Ascending aorta (tissue), 2 donors: ENCODE data around the gene TENT5C. TPM values are rescaled to one million over a fixed set of nuclear protein-coding genes. Genes with fewer than 3 reads are reported as not detected.

ENCODE experiments used
- DNase-seq, 2 donors: peaks; one replicate each; pipeline ENCODE4 v3.0.0-alpha.2; 2019; ENCODE audit warnings: low spot score in 2 of 2
- H3K27ac ChIP-seq, 2 donors: fragments of 200-600 bp; sonication (generic); one replicate each; pipeline ENCODE4 v1.5.1; 2016 to 2017; ENCODE audit warnings: mild to moderate bottlenecking in 1 of 2
- H3K27me3 ChIP-seq: fragments of 200-600 bp; sonication (generic); one replicate; pipeline ENCODE4 v1.5.1; 2017
- H3K36me3 ChIP-seq, 2 donors: fragments of 200-600 bp; sonication (generic); one replicate each; pipeline ENCODE4 v1.5.1; 2016
- H3K4me1 ChIP-seq, 2 donors: fragments of 200-600 bp; sonication (generic); one replicate each; pipeline ENCODE4 v1.5.1; 2016 to 2017; ENCODE audit warnings: mild to moderate bottlenecking in 1 of 2
- H3K4me3 ChIP-seq, 2 donors: fragments of 200-600 bp; sonication (generic); one replicate each; pipeline ENCODE4 v1.5.1; 2016 to 2017; ENCODE audit warnings: mild to moderate bottlenecking in 1 of 2
- H3K9me3 ChIP-seq, 2 donors: fragments of 200-600 bp; sonication (generic); one replicate each; pipeline ENCODE4 v1.5.1; 2016
- intact Hi-C: fragments of 100-400 bp; cut with DNase I; formaldehyde crosslinking; loops from one replicate; pipeline ENCODE4 v1.15.1; 2023
- total RNA-seq: library from RNA; depleted of rRNA; stranded (reverse); fragments of >200 nt; gene quantifications from one replicate; pipeline ENCODE4 v1.1.0, GENCODE V29; 2016
- TF ChIP-seq, protein P1 (sequence below), 3 experiments: fragments of 200-600 bp in 2 of 3; fragments of 450-650 bp in 1 of 3; sonication (generic) in 2 of 3; IDR thresholded peaks; one replicate each; pipeline ENCODE4 v1.5.1; 2016 to 2019; ENCODE audit warnings: antibody characterized with exemption in 3 of 3, mild to moderate bottlenecking in 1 of 3, moderate library complexity in 1 of 3

TENT5C gene
- total RNA-seq, 1 donor from 2014 or later, result 0.32 TPM

DNA sequence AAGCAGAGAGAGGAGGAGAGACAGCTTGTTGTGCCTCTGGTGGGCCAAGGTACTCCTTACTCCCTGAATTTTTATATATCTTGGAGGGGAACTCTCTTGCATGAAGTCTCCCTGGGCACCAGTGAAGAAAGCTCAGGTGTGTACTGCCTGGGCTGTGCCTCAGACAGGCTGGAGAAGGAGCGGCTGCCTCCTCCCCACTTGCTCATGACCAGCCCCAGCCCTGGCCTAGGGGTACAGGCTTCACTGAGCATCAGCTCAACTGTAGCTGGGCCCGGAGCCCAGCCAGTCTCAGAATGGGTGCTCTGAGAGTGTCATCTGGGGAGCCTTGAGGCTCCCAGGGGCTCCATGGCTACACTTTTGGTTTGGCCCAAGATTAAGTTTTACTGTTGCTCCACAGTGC lies 44.8 kb upstream of the TENT5C start:
- Histone ChIP-seq H3K36me3 (no peaks in the 10 kb centered on the region), H3K27ac (no peak overlapping the region), H3K4me3 (no peak overlapping the region), H3K9me3 (no peaks in the 10 kb centered on the region), H3K4me1 (no peaks in the 10 kb centered on the region), H3K27me3 (no peaks in the 10 kb centered on the region)
- TF ChIP-seq, protein P1, sequence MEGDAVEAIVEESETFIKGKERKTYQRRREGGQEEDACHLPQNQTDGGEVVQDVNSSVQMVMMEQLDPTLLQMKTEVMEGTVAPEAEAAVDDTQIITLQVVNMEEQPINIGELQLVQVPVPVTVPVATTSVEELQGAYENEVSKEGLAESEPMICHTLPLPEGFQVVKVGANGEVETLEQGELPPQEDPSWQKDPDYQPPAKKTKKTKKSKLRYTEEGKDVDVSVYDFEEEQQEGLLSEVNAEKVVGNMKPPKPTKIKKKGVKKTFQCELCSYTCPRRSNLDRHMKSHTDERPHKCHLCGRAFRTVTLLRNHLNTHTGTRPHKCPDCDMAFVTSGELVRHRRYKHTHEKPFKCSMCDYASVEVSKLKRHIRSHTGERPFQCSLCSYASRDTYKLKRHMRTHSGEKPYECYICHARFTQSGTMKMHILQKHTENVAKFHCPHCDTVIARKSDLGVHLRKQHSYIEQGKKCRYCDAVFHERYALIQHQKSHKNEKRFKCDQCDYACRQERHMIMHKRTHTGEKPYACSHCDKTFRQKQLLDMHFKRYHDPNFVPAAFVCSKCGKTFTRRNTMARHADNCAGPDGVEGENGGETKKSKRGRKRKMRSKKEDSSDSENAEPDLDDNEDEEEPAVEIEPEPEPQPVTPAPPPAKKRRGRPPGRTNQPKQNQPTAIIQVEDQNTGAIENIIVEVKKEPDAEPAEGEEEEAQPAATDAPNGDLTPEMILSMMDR (IDR thresholded peaks at IDR 0.05), result no peak
- DNase-seq, result no peak
- intact Hi-C loops, result no loop called here

DNA sequence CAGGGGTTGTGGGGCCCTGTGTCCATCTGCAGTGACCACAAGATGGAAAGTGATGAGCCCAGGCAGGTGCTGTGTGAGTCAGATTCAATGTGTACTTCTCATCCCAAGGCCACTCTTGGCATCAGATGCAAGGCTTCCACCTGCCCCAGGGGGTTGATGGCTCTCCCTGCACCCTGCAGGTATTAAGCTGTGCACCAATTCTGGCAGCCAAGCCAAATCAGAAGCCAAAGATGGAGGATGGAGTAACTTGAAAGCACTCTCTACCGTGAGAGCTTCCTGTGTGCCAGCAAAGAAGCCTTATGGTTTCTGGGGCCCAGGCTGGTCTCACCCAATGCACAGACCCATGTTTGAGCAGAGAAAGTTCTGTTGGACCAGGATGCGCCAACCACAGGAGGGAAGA lies 44.3 kb upstream of the TENT5C start:
- Histone ChIP-seq H3K4me3 (no peak overlapping the region), H3K36me3 (no peaks in the 10 kb centered on the region), H3K27ac (no peak overlapping the region), H3K9me3 (no peaks in the 10 kb centered on the region), H3K27me3 (no peaks in the 10 kb centered on the region), H3K4me1 (no peaks in the 10 kb centered on the region)
- no peak for DNase-seq
- TF ChIP-seq, protein P1 (IDR thresholded peaks at IDR 0.05), result no peak
- intact Hi-C loops, result no loop called here

DNA sequence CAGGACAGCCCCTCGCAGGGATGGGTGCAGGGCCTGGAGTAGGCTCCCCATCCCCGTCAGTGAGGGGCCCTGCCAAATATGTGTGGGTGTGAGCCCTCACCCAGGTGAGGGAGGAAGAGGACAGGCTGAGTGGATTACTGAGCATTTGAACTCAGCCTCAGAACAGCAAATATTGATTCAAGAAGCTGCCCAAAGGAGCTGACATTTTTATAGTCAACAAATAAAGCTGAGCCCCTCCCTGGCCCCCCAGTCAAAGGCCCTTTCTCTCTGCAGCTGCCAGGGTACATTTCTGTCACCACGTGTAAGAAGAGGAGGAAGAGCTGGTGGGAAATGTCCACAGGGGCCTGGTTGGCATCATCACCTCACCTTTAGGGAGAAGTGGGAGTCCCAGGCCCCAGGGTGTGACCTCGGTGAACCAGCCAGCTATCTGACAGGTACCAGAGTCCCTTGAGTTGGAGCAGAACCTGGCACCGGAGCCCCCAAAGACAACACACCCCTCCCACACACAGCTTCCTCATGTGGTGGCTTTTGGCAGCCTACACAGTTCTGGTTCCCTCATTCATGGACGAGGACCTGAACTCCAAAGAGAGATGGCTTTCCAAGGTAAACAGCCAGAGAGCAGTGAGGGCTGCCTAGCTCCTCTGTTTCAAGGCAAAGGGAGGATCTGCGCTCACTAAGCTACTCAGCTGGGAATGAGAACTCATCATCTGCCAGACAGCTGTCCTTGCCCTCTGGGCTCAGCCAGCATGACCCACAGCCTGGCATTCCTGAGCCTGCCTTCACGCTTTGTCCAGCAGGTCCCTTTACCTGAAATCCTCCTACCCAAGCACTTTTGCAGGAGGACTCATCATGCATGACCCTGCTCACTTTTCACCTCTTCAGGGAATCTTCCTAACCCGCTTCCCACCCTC lies 43.0 kb upstream of the TENT5C start:
- H3K4me3 ChIP-seq, result no peak overlapping the region
- H3K9me3 ChIP-seq, result no peaks in the 10 kb centered on the region
- intact Hi-C loops, result no loop called here
- no peak overlapping the region for H3K27ac ChIP-seq
- no peaks in the 10 kb centered on the region for H3K36me3 ChIP-seq
- H3K4me1 ChIP-seq, result no peaks in the 10 kb centered on the region
- no peaks in the 10 kb centered on the region for H3K27me3 ChIP-seq
- TF ChIP-seq, protein P1 (IDR thresholded peaks at IDR 0.05), result no peak
- no peak for DNase-seq

DNA sequence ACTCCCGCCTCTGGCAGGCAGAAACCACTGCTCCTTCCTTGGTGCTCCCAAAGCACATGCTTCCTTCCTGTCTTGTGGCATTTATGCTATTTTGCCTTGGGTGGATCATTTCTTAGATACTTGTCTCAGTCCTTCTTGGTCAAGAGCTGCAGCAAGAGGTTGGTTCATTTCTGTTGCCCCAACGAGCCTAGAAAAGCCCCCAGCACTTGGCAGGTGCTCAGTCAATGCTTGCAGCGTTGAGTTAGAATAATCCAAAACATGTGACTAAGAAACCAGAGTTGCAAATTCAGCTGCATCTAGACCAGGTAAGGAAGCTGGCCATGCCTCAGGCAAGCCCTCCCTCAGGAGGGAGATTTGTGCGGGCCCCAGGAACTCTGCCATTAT lies 42.4 kb upstream of the TENT5C start:
- Histone ChIP-seq H3K36me3 (no peaks in the 10 kb centered on the region), H3K9me3 (no peaks in the 10 kb centered on the region), H3K4me3 (no peak overlapping the region), H3K27me3 (no peaks in the 10 kb centered on the region), H3K27ac (no peak overlapping the region), H3K4me1 (no peaks in the 10 kb centered on the region)
- intact Hi-C loops, result no loop called here
- DNase-seq, result no peak
- TF ChIP-seq, protein P1 (IDR thresholded peaks at IDR 0.05), result no peak

DNA sequence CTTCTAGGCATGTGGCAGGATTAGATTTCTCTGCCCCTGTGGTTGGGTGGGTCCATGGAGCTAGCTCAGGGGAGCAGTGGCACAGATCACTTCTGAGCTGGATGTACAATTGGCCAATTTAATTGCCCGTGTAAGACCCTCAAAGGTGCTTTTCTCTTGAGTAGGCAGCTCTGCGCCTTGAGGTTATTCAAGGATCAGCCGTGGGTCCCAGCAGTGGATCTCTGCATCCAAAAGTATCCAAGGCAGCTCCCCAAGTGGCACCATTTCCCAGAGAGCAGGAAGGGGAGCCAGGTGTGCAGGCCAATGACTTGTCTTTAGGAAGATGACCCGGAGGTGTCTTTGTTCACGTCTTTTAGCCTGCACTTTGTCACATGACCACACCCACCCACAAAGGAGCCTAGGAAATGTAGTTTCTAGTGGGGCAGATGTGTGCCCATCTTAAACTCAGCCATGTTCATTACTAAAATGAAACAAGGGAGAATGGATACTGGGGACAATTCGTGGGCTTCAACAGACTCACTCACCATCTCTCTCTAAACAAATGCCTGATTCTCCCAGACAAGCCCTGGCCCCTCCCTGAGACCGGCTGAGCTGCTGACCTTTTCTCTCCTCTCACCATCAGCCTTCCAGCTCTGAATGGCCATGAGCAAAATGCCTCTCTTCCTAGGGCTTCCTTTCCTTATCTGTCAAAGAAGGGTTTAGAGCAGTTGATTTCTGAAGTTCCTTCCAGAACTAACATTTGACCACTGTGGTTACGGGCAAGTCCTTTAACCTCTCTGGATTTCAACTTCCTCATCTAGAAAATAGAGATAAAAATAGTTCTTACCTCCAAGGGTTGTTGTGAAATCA lies 41.4 kb upstream of the TENT5C start:
- no peak for DNase-seq
- Histone ChIP-seq H3K27me3 (no peaks in the 10 kb centered on the region), H3K4me1 (no peaks in the 10 kb centered on the region), H3K27ac (no peak overlapping the region), H3K36me3 (no peaks in the 10 kb centered on the region), H3K4me3 (no peak overlapping the region), H3K9me3 (no peaks in the 10 kb centered on the region)
- TF ChIP-seq, protein P1 (IDR thresholded peaks at IDR 0.05), result no peak
- intact Hi-C loops, result no loop called here
